HL-60 (cell line): ENCODE data around the gene LUZP2.

ENCODE experiments used
- DNase-seq, 2 experiments: peaks; one replicate each; pipeline ENCODE4 v3.0.0-alpha.2; 2010 to 2020; ENCODE audit warnings: low read depth in 1 of 2, low spot score in 1 of 2
- H3K27ac ChIP-seq: fragments of 250-450 bp; sonication (Bioruptor Pico); replicated peaks from 2 replicates; pipeline ENCODE4 v1.5.1; 2020; ENCODE audit warnings: mild to moderate bottlenecking, moderate library complexity
- H3K27me3 ChIP-seq: fragments of 250-450 bp; sonication (Bioruptor Pico); 2 replicates; pipeline ENCODE4 v1.5.1; 2021; ENCODE audit warnings: mild to moderate bottlenecking, moderate library complexity; ENCODE audit not compliant: insufficient read depth, poor library complexity, severe bottlenecking
- H3K4me3 ChIP-seq: replicated peaks from 2 replicates; pipeline ENCODE4 v1.5.1; 2011; ENCODE audit warnings: mild to moderate bottlenecking, control low read depth, low read length; ENCODE audit not compliant: insufficient read depth
- CTCF ChIP-seq: IDR thresholded peaks from one replicate; pipeline ENCODE4 v1.5.1; 2011; ENCODE audit warnings: low read length, control low read depth, inconsistent platforms; ENCODE audit not compliant: insufficient read depth
- GABPA ChIP-seq: IDR thresholded peaks from 2 replicates; pipeline ENCODE4 v1.6.1; 2012; ENCODE audit warnings: low read depth
- POLR2AphosphoS5 ChIP-seq: IDR thresholded peaks from 2 replicates; pipeline ENCODE4 v1.6.1; 2012; ENCODE audit warnings: low read depth
- REST ChIP-seq: IDR thresholded peaks from 2 replicates; pipeline ENCODE4 v1.6.1; 2012; ENCODE audit warnings: low read depth; ENCODE audit not compliant: insufficient replicate concordance
- SPI1 ChIP-seq: IDR thresholded peaks from 2 replicates; pipeline ENCODE4 v1.6.1; 2012; ENCODE audit warnings: low read depth, mild to moderate bottlenecking, borderline replicate concordance

The LUZP2 gene

GRCh38 chr11:24754406-24754805, 257.6 kb downstream of the LUZP2 start:
- Histone ChIP-seq H3K27me3 (no peaks in the 10 kb centered on the region), H3K4me3 (no peak overlapping the region), H3K27ac (no peak overlapping the region)
- TF ChIP-seq CTCF = no peak
- no peak for TF ChIP-seq REST
- no peak for TF ChIP-seq POLR2AphosphoS5
- TF ChIP-seq SPI1 = no peak
- no peak for TF ChIP-seq GABPA
- DNase-seq = no peak

GRCh38 chr11:24755260-24755839, 258.5 kb downstream of the LUZP2 start:
- DNase-seq = no peak
- no peaks in the 10 kb centered on the region for H3K27me3 ChIP-seq
- no peak overlapping the region for H3K4me3 ChIP-seq
- no peak for TF ChIP-seq CTCF
- no peak for TF ChIP-seq GABPA
- TF ChIP-seq REST = no peak
- TF ChIP-seq SPI1 = no peak
- H3K27ac ChIP-seq = no peak overlapping the region

- no peaks in the 10 kb centered on the region for H3K27me3 ChIP-seq
- no peak for DNase-seq
- no peak overlapping the region for H3K4me3 ChIP-seq
- TF ChIP-seq GABPA = no peak
- H3K27ac ChIP-seq = no peak overlapping the region
Observed at GRCh38 chr11:24759742-24760141, 262.9 kb downstream of the LUZP2 start.

- H3K27ac ChIP-seq = no peak overlapping the region
- no peak overlapping the region for H3K4me3 ChIP-seq
- TF ChIP-seq REST (no peak), SPI1 (peak; percentile 40; the same call in 1 of the 2 replicates)
- DNase-seq = peak in 1 of 2 experiments; percentile 17
- no peaks in the 10 kb centered on the region for H3K27me3 ChIP-seq
Observed at GRCh38 chr11:24760681-24761080, 263.8 kb downstream of the LUZP2 start.
